Karpas-422 (cell line): ENCODE measurements around the gene SUCO. TPM values are rescaled to one million over a fixed set of nuclear protein-coding genes. Genes with fewer than 3 reads are reported as not detected.

Experiments
- small RNA-seq: library from RNA; depleted of rRNA; stranded (forward); fragments of <200 nt; gene quantifications from one replicate; pipeline ENCODE3, GENCODE V24; 2014
- total RNA-seq: library from RNA; depleted of rRNA; stranded (reverse); fragments of >200 nt; shearing (Covaris generic); gene quantifications from 2 replicates; pipeline ENCODE4 v1.2.3, GENCODE V29; 2014; ENCODE audit warnings: low replicate concordance; rRNA removed

SUCO gene
- total RNA-seq, 1 experiment from 2014 or later, result 52.3 TPM

Small RNA genes lying within 50 kb of the gene (small RNA-seq; reads per million reads assigned to genes)
- not detected for gene RNU6-693P

Other genes starting within 250 kb of the SUCO start
- gene C1orf105, start 112.5 kb upstream of the SUCO start, total RNA-seq, result not detected in 2 replicates
- 14.5 and 24.7 TPM in 2 replicates for gene PIGC, start 89.1 kb upstream of the SUCO start, total RNA-seq
- gene FASLG, start 126.0 kb downstream of the SUCO start, total RNA-seq, result not detected in 2 replicates